Measurements from ENCODE around the gene RNF223. TPM values are rescaled to one million over a fixed set of nuclear protein-coding genes. Genes with fewer than 3 reads are reported as not detected.

RNF223 gene
- total and polyA plus RNA-seq, 7 experiments from 2014 or later = 0.32 TPM; not detected in 6

DNA sequence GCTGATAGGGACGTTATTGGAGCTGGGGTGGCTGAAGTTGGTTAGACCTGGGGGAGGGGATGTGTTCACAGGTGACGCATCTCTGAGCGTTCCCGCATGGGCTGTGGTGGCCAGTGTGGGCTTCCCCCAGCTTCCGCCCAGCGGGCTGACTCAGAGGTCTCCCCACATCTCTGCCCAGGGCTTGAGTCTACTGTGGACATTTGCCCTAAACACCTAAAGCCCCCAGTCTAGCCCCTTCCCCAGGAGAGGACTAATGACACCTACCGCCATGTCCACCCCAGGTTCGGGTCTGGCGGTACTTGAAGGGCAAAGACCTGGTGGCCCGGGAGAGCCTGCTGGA, 52.2 kb downstream of the RNF223 start:
- POLR2A ChIA-PET = interaction anchor here (1.8 kb wide), 1 partner anchor 16 kb away, joined by 5 read pairs; no protein-coding TSS in a partner anchor
- intact Hi-C loops (cut with micrococcal nuclease) = loop anchor here (1.0 to 2.0 kb wide), 2 partner anchors 9 to 19 kb away; partner anchors contain the start of gene ISG15 (in 1 of the 2)
- Histone ChIP-seq H3K4me1 (ENCODE audit: control insufficient read depth in 2 of 2, insufficient read depth in 2 of 2, low read length in 2 of 2) (peaks cover 0 to 6% of the 10 kb centered on the region in 2 donors), H3K4me3 (ENCODE audit: low read length) (no peak overlapping the region), H3K27ac (ENCODE audit: low read depth, low read length) (no peak overlapping the region), H3K9me3 (ENCODE audit: control insufficient read depth in 2 of 3, low read length in 3 of 3) (no peaks in the 10 kb centered on the region), H3K36me3 (ENCODE audit: control insufficient read depth in 2 of 3, insufficient read depth in 3 of 3, low read length in 3 of 3) (no peaks in the 10 kb centered on the region), H3K27me3 (ENCODE audit: control insufficient read depth in 2 of 2, insufficient read depth in 2 of 2, low read length in 2 of 2) (no peaks in the 10 kb centered on the region)
- Mint-ChIP-seq H3K27ac (no peak overlapping the region), H3K27me3 (peaks cover 0 to 17% (median 0%) of the 10 kb centered on the region in 5 donors), H3K9me3 (peaks cover 0 to 2% (median 0%) of the 10 kb centered on the region in 11 donors), H3K4me1 (peaks cover 4 to 19% (median 12%) of the 10 kb centered on the region in 7 donors), H3K36me3 (peaks cover 0 to 6% (median 0%) of the 10 kb centered on the region in 5 donors), H3K4me3 (peak overlapping the region in 3 of 10 donors; percentile 12 to 66 (median 34))
- CTCF ChIA-PET = interaction anchor here (1.3 to 1.6 kb wide), 2 partner anchors 9 to 18 kb away, joined by 3 to 5 read pairs; partner anchors contain the start of gene ISG15
- ATAC-seq (no peak), DNase-seq (peak in 1 of 9 donors; percentile 8)

DNA sequence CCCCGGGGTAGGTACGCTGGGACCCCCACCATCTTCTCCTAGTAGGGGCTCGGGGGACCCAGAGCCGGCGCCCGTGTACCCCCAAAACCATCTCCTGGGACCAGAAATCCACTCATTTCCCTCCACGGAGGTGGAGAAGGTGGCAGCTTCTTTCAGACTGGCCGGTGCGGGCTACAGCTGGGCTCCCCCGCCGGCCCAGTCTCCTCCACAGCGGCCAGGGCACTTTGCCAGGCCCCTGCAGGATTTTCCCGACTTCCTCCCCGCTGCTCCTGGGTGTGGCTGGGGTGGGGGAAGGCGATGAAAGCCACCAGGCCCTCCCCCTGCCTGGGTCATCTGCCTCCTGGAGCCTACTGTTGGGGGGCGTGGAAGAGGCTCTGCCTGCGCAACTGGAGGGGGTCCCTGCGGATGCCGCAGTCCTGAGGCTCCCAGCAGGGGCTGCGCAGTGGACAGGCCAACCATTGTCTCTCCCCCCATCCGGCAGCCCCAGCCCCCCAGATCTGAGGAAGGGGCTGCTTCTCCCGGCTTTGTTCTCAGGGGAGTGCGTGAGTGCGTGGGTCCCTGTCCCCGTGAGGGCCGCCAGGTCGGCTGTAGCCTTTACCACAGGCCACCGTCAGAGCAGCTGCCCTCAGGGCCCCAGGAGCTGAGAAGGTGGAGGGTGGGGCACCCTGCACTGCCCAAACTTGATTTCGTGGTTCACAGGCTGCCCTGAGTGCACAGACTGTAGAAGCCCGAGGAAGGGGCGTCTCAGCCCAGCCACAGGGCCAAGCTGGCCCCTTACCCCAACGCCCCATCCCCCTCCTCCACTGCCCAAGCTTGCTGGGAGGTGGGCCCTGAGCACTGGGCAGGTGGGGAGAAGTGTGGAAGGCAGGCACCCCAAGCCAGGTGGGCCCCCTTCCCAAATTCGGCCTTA, 52.8 kb downstream of the RNF223 start:
- Histone ChIP-seq H3K27ac (ENCODE audit: low read depth, low read length) (no peak overlapping the region), H3K36me3 (ENCODE audit: control insufficient read depth in 2 of 3, insufficient read depth in 3 of 3, low read length in 3 of 3) (no peaks in the 10 kb centered on the region), H3K4me3 (ENCODE audit: low read length) (no peak overlapping the region), H3K27me3 (ENCODE audit: control insufficient read depth in 2 of 2, insufficient read depth in 2 of 2, low read length in 2 of 2) (no peaks in the 10 kb centered on the region), H3K9me3 (ENCODE audit: control insufficient read depth in 2 of 3, low read length in 3 of 3) (no peaks in the 10 kb centered on the region), H3K4me1 (ENCODE audit: control insufficient read depth in 2 of 2, insufficient read depth in 2 of 2, low read length in 2 of 2) (peaks cover 0 to 6% of the 10 kb centered on the region in 2 donors)
- peak in 1 of 9 donors; percentile 8 for DNase-seq
- Mint-ChIP-seq H3K27ac (peak overlapping the region in 1 of 9 donors; percentile 38), H3K36me3 (peaks cover 0 to 6% (median 0%) of the 10 kb centered on the region in 5 donors), H3K4me1 (peaks cover 4 to 19% (median 12%) of the 10 kb centered on the region in 7 donors), H3K9me3 (peaks cover 0 to 2% (median 0%) of the 10 kb centered on the region in 11 donors), H3K27me3 (peaks cover 0 to 17% (median 0%) of the 10 kb centered on the region in 5 donors), H3K4me3 (peak overlapping the region in 7 of 10 donors; percentile 16 to 66 (median 39))
- ChIA-PET POLR2A (interaction anchor here (1.8 kb wide), 1 partner anchor 16 kb away, joined by 5 read pairs; no protein-coding TSS in a partner anchor), CTCF (interaction anchor here (1.3 to 1.6 kb wide), 2 partner anchors 8 to 19 kb away, joined by 3 to 5 read pairs; partner anchors contain the start of gene ISG15)
- intact Hi-C loops (cut with micrococcal nuclease) = loop anchor here (1.0 to 2.0 kb wide), 2 partner anchors 8 to 20 kb away; partner anchors contain the start of gene ISG15 (in 1 of the 2)
- no peak for ATAC-seq

Other genes with a start within 250 kb of the RNF223 start
- gene SAMD11, start 150.4 kb downstream of the RNF223 start, total RNA-seq = not detected
- under 1 TPM; 0.10 to 0.24 TPM for gene SAMD11, start 150.4 kb downstream of the RNF223 start, polyA plus RNA-seq
- 10 to 100 TPM; 46.6 to 88.3 (median 67.9) TPM for gene NOC2L, start 115.0 kb downstream of the RNF223 start, total RNA-seq
- 10 to 100 TPM; 62.7 to 82.5 TPM for gene NOC2L, start 115.0 kb downstream of the RNF223 start, polyA plus RNA-seq
- gene KLHL17, start 113.7 kb downstream of the RNF223 start, total RNA-seq = 10 to 100 TPM; 14.2 to 34.2 (median 32.0) TPM
- 1 to 10 TPM in 1 of 2 donors, under 1 TPM in 1; 0.58 to 2.6 TPM for gene KLHL17, start 113.7 kb downstream of the RNF223 start, polyA plus RNA-seq
- 1 to 10 TPM in 3 of 5 experiments, under 1 TPM in 2; 0.24 to 3.0 (median 1.0) TPM for gene PLEKHN1, start 107.8 kb downstream of the RNF223 start, total RNA-seq
- gene PLEKHN1, start 107.8 kb downstream of the RNF223 start, polyA plus RNA-seq = under 1 TPM in 1 of 2 donors, not detected in 1; 0.18 TPM
- gene PERM1, start 92.2 kb downstream of the RNF223 start, total RNA-seq = not detected
- not detected for gene PERM1, start 92.2 kb downstream of the RNF223 start, polyA plus RNA-seq
- 10 to 100 TPM in 2 of 5 experiments, under 1 TPM in 1, not detected in 2; 0.22 to 35.0 (median 18.8) TPM for gene HES4, start 74.2 kb downstream of the RNF223 start, total RNA-seq
- 1 to 10 TPM in 1 of 2 donors, under 1 TPM in 1; 0.61 to 1.8 TPM for gene HES4, start 74.2 kb downstream of the RNF223 start, polyA plus RNA-seq
- gene ISG15, start 60.8 kb downstream of the RNF223 start, total RNA-seq = 100 to 1,000 TPM in 1 of 5 experiments, 10 to 100 TPM in 4; 17.4 to 227 (median 25.4) TPM
- gene ISG15, start 60.8 kb downstream of the RNF223 start, polyA plus RNA-seq = 100 to 1,000 TPM; 114 to 218 TPM
- gene AGRN, start 54.2 kb downstream of the RNF223 start, total RNA-seq = 10 to 100 TPM in 1 of 5 experiments, 1 to 10 TPM in 4; 1.8 to 10.9 (median 4.9) TPM
- 1 to 10 TPM in 1 of 2 donors, under 1 TPM in 1; 0.19 to 1.2 TPM for gene AGRN, start 54.2 kb downstream of the RNF223 start, polyA plus RNA-seq
- 10 to 100 TPM; 17.6 to 21.9 (median 19.6) TPM for gene C1orf159, start 41.8 kb upstream of the RNF223 start, total RNA-seq
- gene C1orf159, start 41.8 kb upstream of the RNF223 start, polyA plus RNA-seq = 10 to 100 TPM in 1 of 2 donors, 1 to 10 TPM in 1; 6.4 to 10.5 TPM
- under 1 TPM in 2 of 5 experiments, not detected in 3; 0.58 to 0.80 TPM for gene TTLL10, start 99.6 kb upstream of the RNF223 start, total RNA-seq
- not detected for gene TTLL10, start 99.6 kb upstream of the RNF223 start, polyA plus RNA-seq
- 10 to 100 TPM in 2 of 5 experiments, 1 to 10 TPM in 1, not detected in 2; 2.6 to 81.7 (median 12.6) TPM for gene TNFRSF18, start 132.3 kb upstream of the RNF223 start, total RNA-seq
- gene TNFRSF18, start 132.3 kb upstream of the RNF223 start, polyA plus RNA-seq = under 1 TPM in 1 of 2 donors, not detected in 1; 0.32 TPM
- 100 to 1,000 TPM in 1 of 5 experiments, 10 to 100 TPM in 1, 1 to 10 TPM in 2, under 1 TPM in 1; 0.49 to 192 (median 7.8) TPM for gene TNFRSF4, start 139.8 kb upstream of the RNF223 start, total RNA-seq
- gene TNFRSF4, start 139.8 kb upstream of the RNF223 start, polyA plus RNA-seq = 1 to 10 TPM; 1.4 to 1.5 TPM
- gene SDF4, start 157.7 kb upstream of the RNF223 start, total RNA-seq = 100 to 1,000 TPM in 4 of 5 experiments, 10 to 100 TPM in 1; 75.8 to 124 (median 110) TPM
- 10 to 100 TPM; 74.8 to 90.7 TPM for gene SDF4, start 157.7 kb upstream of the RNF223 start, polyA plus RNA-seq
- 10 to 100 TPM; 10.9 to 29.0 (median 22.8) TPM for gene B3GALT6, start 157.9 kb upstream of the RNF223 start, total RNA-seq
- gene B3GALT6, start 157.9 kb upstream of the RNF223 start, polyA plus RNA-seq = 10 to 100 TPM in 1 of 2 donors, 1 to 10 TPM in 1; 7.2 to 12.7 TPM
- 1 to 10 TPM; 2.5 to 5.8 (median 3.0) TPM for gene C1QTNF12, start 172.4 kb upstream of the RNF223 start, total RNA-seq
- under 1 TPM in 1 of 2 donors, not detected in 1; 0.56 TPM for gene C1QTNF12, start 172.4 kb upstream of the RNF223 start, polyA plus RNA-seq
- 10 to 100 TPM; 62.3 to 89.3 (median 75.1) TPM for gene UBE2J2, start 199.5 kb upstream of the RNF223 start, total RNA-seq
- gene UBE2J2, start 199.5 kb upstream of the RNF223 start, polyA plus RNA-seq = 10 to 100 TPM; 86.1 to 92.2 TPM
- gene SCNN1D, start 206.1 kb upstream of the RNF223 start, total RNA-seq = 10 to 100 TPM in 3 of 5 experiments, 1 to 10 TPM in 2; 4.2 to 15.8 (median 10.1) TPM
- gene SCNN1D, start 206.1 kb upstream of the RNF223 start, polyA plus RNA-seq = not detected
- gene ACAP3, start 233.6 kb upstream of the RNF223 start, total RNA-seq = 10 to 100 TPM; 51.5 to 70.8 (median 58.2) TPM
- 1 to 10 TPM; 3.2 to 5.9 TPM for gene ACAP3, start 233.6 kb upstream of the RNF223 start, polyA plus RNA-seq
- 10 to 100 TPM; 17.7 to 25.4 (median 19.4) TPM for gene PUSL1, start 234.3 kb upstream of the RNF223 start, total RNA-seq
- 10 to 100 TPM; 16.2 to 26.1 TPM for gene PUSL1, start 234.3 kb upstream of the RNF223 start, polyA plus RNA-seq